ENCODE measurements around the gene SORL1. TPM values are rescaled to one million over a fixed set of nuclear protein-coding genes. Genes with fewer than 3 reads are reported as not detected.

Gene SORL1
- total RNA-seq, 2 donors from 2014 or later: 130 to 132 TPM

DNA sequence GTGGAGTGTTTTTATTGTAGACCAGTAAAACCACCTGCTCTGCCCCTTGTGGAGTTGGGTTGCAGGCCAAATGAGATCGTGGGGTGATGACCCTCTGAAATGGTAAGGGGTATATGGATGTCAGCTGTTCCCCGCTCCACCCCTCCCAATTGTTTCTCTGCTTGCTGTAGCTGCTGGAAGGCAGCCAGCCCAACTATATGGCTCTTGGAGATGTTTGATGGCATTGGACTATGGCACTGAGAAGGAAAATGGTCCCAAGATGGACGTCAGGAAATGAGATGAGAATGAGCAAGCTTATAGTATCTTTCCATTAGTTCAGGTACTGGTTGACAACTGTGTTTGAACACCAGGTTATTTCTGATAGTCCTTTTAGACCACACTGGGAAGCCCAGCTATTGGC is 95.5 kb downstream of the SORL1 start:
- DNase-seq: peak in 1 of 2 donors; percentile 62
- ATAC-seq: peak; percentile 87
- intact Hi-C loops (cut with DNase I, micrococcal nuclease): no loop called here

DNA sequence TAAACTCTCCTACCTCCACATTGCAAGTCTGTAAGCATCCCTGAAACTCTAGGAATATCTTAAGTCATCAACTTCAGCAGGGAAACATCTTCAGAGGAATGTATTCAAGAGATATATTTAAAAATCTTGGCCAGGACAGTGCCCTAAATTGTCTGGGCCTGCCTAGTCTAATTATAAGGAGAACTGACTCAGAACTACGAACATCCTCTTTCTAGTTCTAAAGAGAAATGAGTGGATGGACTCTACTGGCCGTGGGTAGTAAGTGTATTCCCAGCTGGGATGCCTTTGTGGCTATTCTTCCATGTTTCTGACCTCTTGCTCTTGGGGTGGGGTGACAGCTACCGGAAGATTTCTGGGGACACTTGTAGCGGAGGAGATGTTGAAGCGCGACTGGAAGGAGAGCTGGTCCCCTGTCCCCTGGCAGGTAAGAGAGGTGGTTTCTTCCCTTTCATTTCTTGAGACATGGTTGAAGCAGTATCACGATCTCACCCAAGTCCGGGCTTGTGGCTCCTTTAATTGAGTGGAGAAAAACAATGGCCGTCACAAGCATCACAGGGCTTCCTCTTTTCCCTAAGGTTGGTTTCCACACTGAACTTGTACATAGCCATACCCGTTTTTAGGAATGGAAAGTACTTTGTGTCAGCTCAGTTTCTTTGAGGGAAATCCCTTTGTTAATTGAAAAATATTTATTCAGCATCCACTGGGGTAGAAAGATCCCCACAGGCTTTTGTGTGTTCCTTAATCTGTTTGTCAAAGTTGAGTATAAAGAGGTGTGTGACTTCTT is 98.3 kb downstream of the SORL1 start:
- no peak for DNase-seq
- intact Hi-C loops (cut with DNase I, micrococcal nuclease): no loop called here
- ATAC-seq: no peak

DNA sequence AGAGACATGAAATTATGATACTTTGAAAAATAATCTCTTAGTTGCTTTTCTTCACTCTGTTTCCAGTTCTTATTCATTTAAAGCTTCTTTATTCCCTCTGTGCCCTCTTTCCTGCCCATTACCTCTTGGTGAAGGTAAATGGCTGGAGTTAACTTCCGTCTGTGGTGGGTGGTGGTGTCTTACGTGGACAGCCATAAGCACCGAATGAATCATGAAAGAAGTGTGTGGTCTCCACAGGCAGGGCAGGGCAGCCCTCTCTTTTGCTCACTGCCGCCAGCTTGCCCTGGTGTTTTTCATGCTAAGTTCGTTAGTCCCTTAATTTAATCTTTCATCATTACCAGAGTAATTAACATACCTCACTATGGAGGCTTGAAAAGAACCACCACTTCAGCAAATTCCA is 99.3 kb downstream of the SORL1 start:
- no peak for DNase-seq
- no peak for ATAC-seq
- intact Hi-C loops (cut with DNase I, micrococcal nuclease): no loop called here

DNA sequence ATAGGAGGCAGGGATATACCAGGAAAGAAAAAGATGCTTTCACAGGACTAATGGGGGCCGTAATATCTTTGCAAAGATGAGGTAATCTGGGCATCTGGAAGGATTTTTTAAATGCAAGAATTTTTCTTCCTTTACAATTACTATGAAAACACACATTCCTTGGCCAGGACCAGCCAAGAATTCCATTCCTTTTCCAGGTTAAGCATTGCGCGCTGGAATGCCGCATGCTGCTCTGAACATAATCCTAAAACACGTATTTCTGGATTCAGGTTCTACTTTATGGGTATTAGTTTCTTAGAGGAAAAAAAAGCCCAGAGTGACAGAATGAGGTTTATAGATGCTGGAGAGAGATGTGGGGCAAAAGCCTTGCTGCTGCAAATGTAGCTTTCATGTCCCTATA is 100.0 kb downstream of the SORL1 start:
- no peak for ATAC-seq
- intact Hi-C loops (cut with DNase I, micrococcal nuclease): no loop called here
- no peak for DNase-seq

DNA sequence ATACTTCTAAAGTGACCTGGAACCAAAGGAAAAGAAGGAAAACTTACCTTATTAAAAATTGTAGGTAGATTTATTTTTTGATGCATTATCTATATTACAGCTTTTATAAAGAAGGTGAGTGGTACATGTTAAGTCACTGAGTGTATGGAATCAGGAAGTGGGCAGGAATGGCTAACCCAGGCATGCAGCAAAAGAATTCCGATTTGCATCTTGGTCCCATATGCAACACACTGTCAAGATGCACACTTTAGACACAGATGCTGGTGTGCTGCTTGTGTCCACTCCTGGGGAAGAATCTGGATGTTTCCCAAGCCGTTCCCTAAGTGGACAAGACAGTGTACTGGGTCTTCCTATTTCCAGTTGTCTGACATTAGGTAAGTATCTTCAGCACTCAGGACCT is 100.5 kb downstream of the SORL1 start:
- intact Hi-C loops (cut with DNase I, micrococcal nuclease): no loop called here
- DNase-seq (no peak), ATAC-seq (no peak)

DNA sequence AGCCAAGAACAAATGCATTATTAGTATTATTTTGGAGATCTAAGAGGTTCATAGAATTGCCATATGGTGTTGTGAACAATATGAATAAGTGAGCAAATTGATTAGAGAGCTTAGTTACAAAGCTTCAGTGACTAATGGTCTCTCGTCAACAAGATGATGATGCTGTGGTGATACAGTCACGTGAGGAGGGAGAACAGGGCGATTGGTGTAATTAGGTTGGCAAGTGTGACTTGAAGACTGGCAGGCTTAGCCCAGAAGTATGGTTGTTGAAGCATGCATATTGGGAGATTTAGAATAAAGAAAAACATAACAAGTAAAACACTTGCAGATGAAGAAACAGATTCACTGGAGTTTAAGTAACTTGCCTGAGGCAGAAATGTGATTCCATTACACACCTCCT is 101.3 kb downstream of the SORL1 start:
- intact Hi-C loops (cut with DNase I, micrococcal nuclease): no loop called here
- no peak for DNase-seq
- ATAC-seq: no peak

DNA sequence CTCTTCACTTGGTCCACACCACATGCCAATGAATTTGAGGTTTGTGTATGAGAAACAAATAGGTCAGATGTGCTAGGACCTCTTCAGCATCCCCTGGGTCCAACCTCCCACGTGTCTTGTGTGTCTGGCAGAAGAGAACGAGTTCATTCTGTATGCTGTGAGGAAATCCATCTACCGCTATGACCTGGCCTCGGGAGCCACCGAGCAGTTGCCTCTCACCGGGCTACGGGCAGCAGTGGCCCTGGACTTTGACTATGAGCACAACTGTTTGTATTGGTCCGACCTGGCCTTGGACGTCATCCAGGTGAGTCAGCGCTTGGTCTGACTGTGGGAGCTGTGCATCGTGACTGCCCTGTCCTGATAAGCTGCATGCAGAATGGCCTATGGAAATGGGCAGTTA is 101.7 kb downstream of the SORL1 start:
- DNase-seq (peak; percentile 75 to 84), ATAC-seq (peak; percentile 99)
- intact Hi-C loops (cut with DNase I, micrococcal nuclease): no loop called here

DNA sequence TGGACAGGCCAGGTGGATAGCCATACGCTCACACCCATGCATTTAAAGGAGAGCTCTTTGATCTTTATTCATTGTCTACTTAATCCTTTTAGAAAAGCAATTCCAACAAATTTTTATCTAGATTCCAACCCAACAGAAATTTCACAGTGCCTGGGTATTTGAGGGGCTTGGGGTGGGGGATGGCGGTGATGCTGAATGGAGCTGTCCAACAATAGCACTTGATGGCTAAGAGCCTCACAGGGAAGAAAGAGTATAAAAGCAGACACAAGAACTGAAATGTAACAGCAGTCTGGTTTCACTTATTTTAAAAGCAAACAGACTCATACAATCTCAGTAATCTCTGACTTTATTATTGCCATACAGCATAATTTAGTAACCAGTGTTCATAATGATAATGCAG is 102.4 kb downstream of the SORL1 start:
- no peak for ATAC-seq
- DNase-seq: no peak
- intact Hi-C loops (cut with DNase I, micrococcal nuclease): no loop called here

DNA sequence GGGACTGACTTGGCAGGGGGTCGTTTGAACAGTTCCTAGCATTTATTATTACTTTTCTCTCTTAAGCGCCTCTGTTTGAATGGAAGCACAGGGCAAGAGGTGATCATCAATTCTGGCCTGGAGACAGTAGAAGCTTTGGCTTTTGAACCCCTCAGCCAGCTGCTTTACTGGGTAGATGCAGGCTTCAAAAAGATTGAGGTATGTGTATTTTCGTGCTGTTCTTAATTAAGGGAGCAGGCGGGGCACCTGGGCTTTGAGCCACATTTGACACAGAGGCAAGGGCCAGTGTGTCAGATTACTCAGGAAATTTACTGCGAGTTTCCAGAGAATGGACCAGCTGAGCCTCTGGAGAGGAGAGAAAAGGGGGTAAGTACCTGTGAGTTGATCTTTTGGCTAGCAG is 103.0 kb downstream of the SORL1 start:
- no peak for DNase-seq
- intact Hi-C loops (cut with DNase I, micrococcal nuclease): no loop called here
- ATAC-seq: no peak

DNA sequence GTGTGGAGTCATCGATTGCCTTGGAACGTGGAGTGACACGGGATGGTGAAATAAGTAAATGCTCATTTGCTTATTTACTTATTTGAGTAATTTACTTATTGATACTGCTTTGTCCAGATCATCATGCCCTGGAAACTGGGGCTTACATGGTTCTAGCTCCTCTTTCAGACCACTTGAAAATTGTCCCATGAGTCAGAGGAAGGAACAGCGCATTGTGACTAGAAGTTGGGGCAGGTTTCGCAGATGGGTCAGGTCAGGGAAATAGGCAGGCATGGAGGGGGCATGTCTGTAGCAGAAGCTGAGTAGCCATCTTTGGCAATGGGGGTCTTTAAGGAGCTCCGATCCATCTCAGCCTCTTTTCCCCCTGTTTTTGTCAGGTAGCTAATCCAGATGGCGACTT is 104.8 kb downstream of the SORL1 start:
- intact Hi-C loops (cut with DNase I, micrococcal nuclease): no loop called here
- DNase-seq (no peak), ATAC-seq (no peak)

DNA sequence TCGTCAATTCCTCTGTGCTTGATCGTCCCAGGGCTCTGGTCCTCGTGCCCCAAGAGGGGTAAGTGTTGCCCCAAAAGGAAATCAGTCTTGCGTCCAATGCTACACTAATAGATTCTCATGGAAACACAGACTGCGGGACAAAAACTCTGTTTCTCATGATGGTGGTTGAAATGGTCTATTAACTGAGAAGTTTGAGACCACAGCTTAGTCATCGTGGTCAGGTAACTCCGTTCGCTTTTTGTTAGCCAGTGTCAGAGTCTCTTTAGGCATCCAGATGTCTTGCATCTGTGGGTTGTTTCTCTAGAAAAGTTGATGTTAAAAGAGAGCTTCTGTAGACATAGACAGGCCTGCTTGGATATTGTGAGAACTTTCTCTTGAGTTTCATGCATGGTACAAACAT is 105.2 kb downstream of the SORL1 start:
- ATAC-seq (no peak), DNase-seq (no peak)
- intact Hi-C loops (cut with DNase I, micrococcal nuclease): no loop called here

DNA sequence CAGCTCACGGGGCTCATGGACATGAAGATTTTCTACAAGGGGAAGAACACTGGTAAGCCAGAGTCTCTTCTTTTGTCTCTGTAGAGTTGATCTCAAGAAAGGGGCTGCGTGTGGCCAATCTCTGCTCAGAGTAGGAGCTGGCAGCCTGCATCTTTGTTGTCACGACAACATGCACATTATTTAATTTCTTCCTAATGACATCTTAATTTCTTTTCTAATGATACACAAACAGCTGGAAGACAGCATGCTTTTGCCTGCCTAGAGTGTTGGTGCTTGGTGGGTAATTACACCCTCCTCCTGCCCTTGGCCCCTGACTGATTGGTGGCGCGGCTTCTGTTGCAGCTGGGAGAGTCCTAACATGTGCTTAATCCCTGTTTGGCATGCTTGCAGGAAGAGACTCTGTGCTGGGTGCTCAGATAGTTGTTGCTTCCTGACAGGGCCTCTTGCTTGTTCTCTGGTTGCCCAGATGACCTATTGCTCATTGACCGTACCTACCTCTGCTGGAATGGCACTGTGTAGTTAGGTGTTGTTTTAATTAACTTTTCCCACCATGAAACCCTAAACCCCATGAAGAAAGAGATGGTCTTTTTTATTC is 107.6 kb downstream of the SORL1 start:
- ATAC-seq (no peak), DNase-seq (no peak)
- intact Hi-C loops (cut with DNase I, micrococcal nuclease): no loop called here

DNA sequence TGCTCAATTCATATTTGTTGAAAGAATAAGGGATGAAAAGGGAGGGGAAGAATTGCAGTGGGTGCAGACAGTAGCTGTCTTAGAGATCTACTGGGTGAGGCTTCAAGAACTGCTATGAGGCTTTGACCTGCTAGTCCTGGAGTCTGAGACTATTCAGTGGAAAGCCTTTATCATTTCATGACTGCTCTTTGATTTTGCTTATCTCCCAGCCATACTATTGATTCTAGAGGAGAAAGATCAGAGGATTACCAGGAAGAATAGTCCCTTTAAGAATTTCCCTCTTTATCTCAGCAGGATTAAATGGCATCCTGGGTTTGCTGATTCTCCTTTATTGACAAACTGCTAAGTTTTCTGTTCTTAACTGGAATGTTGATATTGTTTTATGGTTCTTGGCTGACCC is 108.1 kb downstream of the SORL1 start:
- intact Hi-C loops (cut with DNase I, micrococcal nuclease): no loop called here
- DNase-seq (no peak), ATAC-seq (peak; percentile 17)

DNA sequence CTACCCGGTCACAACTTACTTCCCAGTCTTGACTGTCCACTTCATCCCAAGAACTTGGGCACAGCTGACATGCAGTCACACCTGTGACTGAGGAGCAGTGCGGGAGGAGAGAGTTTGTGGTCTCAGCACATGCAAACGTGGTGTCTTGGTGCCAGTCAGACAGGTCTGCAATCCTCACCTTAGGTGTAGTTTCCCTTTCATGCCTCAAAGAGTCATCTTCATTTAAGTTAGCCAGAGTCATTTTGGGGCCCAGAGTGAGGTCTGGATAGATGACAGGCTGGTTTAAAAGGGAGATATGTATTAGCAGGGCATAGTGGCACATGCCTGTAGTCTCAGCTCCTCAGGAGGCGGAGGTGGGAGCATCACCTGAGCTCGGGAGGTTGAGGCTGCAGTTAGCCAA is 109.1 kb downstream of the SORL1 start:
- no peak for ATAC-seq
- DNase-seq: no peak
- intact Hi-C loops (cut with DNase I, micrococcal nuclease): no loop called here

DNA sequence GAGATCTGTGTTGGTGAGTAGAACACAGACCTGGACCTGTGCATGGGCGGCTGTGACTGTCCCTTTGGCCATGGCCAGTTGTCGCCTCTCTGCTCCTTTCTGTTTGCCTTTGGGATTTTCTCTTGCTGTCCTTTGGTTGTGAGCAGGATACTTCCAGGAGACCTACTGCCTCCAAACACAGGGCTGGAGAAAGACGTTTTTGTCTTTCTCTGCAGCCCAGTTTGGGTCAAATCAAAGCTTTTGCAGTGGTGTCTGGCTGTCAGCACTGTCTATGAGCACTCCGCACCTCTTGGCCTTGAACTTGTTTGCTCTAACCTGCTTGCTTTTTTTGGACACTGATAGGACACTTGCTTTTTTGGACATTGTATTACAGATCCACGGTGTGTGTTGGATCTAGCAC is 109.6 kb downstream of the SORL1 start:
- DNase-seq: no peak
- no peak for ATAC-seq
- intact Hi-C loops (cut with DNase I, micrococcal nuclease): no loop called here

DNA sequence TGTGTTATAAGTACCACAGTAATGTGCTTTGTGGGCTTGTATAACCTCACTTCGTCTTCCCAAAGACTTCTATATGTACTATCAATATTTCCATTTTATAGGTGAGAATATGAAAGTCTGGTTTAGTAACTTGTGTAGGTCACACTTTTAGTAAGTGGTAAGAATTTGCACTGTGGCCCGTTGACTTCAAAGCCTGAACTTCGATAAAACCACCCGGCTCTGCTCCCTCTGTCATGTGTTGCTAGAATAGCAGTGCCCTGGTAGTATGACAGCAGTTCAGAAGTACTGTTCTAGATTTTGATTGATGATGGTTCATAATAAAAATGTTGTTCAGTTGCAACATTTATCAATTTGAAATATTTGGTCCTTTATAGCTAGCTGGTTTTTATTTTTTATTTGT is 110.9 kb downstream of the SORL1 start:
- ATAC-seq: no peak
- intact Hi-C loops (cut with DNase I, micrococcal nuclease): no loop called here
- DNase-seq: no peak

DNA sequence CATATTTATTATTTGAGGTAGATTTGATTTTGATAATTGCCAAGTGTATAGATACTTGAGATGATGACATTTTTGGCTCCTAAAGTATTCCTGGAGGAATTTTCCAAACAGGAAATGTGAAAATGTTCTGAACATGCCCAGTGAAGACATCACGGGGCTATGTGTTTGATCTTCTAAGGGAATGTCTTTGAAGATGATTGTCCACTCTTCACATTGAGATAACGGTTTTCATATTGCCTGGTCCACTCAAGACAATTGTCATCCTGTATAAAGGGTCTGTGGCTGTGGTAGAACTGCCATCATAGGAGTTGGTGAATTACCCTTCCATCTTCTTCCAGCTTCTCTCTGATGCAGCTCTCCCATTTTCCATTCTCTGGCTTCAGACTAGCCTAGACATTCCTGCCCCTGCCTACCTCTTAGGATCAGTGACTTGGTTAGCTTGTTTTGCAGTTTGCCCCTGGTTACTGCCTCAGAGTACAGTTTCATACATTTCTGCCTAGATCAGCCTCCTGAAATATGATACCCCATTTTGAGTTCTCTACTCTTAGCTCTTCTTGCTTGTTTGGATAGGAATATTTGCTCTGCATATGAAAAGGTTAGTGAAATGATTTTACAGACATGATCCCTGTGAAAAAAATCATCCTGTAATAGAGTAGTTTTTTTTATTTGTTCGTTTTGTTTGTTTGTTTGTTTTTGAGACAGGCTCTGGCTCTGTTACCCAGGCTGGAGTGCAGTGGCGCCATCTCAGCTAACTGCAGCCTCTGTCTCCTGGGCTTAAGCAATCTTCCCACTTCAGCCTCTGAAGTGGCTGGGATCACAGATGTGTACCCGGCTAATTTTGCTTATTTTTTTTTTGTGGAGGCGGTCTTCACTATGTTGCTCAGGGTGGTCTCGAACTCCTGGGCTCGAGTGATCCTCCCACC is 112.0 kb downstream of the SORL1 start:
- intact Hi-C loops (cut with DNase I, micrococcal nuclease): no loop called here
- no peak for ATAC-seq
- DNase-seq: no peak

DNA sequence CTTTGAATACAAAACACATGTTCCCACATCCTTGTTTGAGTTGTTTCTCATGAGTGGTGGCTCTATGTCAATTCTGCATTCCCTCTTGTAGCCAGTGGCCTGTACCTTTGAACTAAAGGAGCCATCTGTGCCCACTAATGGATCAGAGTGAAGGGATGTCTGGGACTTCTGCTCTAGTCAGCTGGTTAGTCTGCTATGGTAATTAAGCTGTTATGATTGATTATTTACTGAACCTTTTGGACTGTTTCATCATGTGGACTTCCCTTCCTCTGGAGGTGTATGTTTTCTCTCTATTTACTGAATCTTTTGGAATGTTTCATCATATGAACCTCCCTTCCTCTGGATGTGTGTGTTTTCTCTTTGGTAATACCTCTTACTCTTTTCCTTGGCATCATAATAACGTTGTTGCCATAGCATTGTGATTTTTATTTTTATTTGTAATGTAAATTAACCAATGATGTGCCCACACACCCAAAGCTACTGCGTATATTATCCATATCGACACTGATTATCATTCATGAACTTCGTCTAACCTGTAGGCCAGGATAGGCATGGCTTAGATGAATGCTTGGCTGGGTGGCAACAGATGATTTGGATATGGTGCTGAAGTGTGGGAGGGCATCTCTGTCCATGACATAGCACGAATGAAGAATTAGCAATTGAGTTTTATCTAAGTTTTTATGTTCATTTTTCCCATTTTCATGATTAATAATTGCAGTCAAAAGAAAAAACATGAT is 113.0 kb downstream of the SORL1 start:
- ATAC-seq: peak; percentile 42
- intact Hi-C loops (cut with DNase I, micrococcal nuclease): no loop called here
- no peak for DNase-seq

All from left colon (tissue), 2 donors.